Testis (tissue), 3 donors: ENCODE results near the gene ACACA. TPM values are rescaled to one million over a fixed set of nuclear protein-coding genes. Genes with fewer than 3 reads are reported as not detected.

ENCODE experiments used
- DNase-seq: peaks from one replicate; pipeline ENCODE4 v3.0.0-alpha.2; 2019
- H3K27ac ChIP-seq, 2 donors: fragments of 200-600 bp; sonication (generic); one replicate each; pipeline ENCODE4 v1.5.1; 2019
- H3K27me3 ChIP-seq: fragments of 200-600 bp; sonication (generic); one replicate; pipeline ENCODE4 v1.5.1; 2019
- H3K36me3 ChIP-seq: fragments of 200-600 bp; sonication (generic); one replicate; pipeline ENCODE4 v1.5.1; 2017; ENCODE audit warnings: low read depth; ENCODE audit errors: missing control alignments
- H3K4me1 ChIP-seq: fragments of 200-600 bp; sonication (generic); one replicate; pipeline ENCODE4 v1.5.1; 2019
- H3K4me3 ChIP-seq, 2 donors: fragments of 200-600 bp; sonication (generic); one replicate each; pipeline ENCODE4 v1.5.1; 2017 to 2019
- H3K9me3 ChIP-seq: fragments of 200-600 bp; sonication (generic); one replicate; pipeline ENCODE4 v1.5.1; 2017
- CTCF ChIP-seq, 3 experiments: fragments of 450-650 bp in 2 of 3; fragments of 200-600 bp in 1 of 3; sonication (generic) in 1 of 3; IDR thresholded peaks; one replicate each; pipeline ENCODE4 v1.5.1; 2016 to 2019; ENCODE audit warnings: antibody characterized with exemption in 3 of 3, mild to moderate bottlenecking in 2 of 3, moderate library complexity in 1 of 3
- POLR2A ChIP-seq: fragments of 450-650 bp; IDR thresholded peaks from one replicate; pipeline ENCODE4 v1.6.1; 2017; ENCODE audit warnings: antibody characterized with exemption, mild to moderate bottlenecking, moderate library complexity
- WGBS, 2 donors: methylation state at CpG; one replicate each; pipeline ENCODE4 v1.1.5; 2018; 5-methylcytosine and 5-hydroxymethylcytosine counted together
- intact Hi-C: fragments of 100-400 bp; cut with DNase I; formaldehyde crosslinking; loops from one replicate; pipeline ENCODE4 v1.15.1; 2023; ENCODE audit warnings: low total_unique reads
- polyA plus RNA-seq: library from polyadenylated mRNA; stranded (reverse); fragments of 350-450 nt; fragmentation: Illumina TruSeq; extraction: RNeasy Lipid Tissue Mini Kit (QIAGEN cat#74804); gene quantifications from one replicate; pipeline ENCODE4 v1.2.3, GENCODE V29; 2014; ENCODE audit warnings: low read depth, low replicate concordance; ENCODE audit not compliant: insufficient read depth
- total RNA-seq, 2 donors: library from RNA; depleted of rRNA; stranded (reverse); fragments of >200 nt; gene quantifications; one replicate each; pipeline ENCODE4 v1.2.3, GENCODE V29; 2016

ACACA gene
- total and polyA plus RNA-seq, 3 donors from 2014 or later = 43.4 to 65.0 (median 56.0) TPM

- Histone ChIP-seq H3K4me3 (no peak overlapping the region), H3K27ac (no peak overlapping the region), H3K4me1 (no peaks in the 10 kb centered on the region), H3K27me3 (no peaks in the 10 kb centered on the region), H3K36me3 (no peaks in the 10 kb centered on the region), H3K9me3 (no peaks in the 10 kb centered on the region)
- intact Hi-C loops = no loop called here
- DNase-seq = no peak
- 93% methylated on average over 2 of the region's 2 CpGs for WGBS, 2 donors
- TF ChIP-seq POLR2A = no peak
- no peak for TF ChIP-seq CTCF (IDR thresholded peaks at IDR 0.05)
These were observed 242.6 kb downstream of the ACACA start for GRCh38 chr17:37164057-37164456.

- no peak for TF ChIP-seq POLR2A
- TF ChIP-seq CTCF (IDR thresholded peaks at IDR 0.05) = no peak
- Histone ChIP-seq H3K9me3 (no peaks in the 10 kb centered on the region), H3K4me3 (no peak overlapping the region), H3K36me3 (no peaks in the 10 kb centered on the region), H3K4me1 (no peaks in the 10 kb centered on the region), H3K27ac (no peak overlapping the region), H3K27me3 (no peaks in the 10 kb centered on the region)
- intact Hi-C loops = no loop called here
- no peak for DNase-seq
- WGBS, 2 donors = 88 to 96% methylated on average over 4 to 6 of the region's 6 CpGs
These were observed 243.8 kb downstream of the ACACA start for GRCh38 chr17:37162800-37163199.

GRCh38 chr17:37160944-37161343 lies 245.7 kb downstream of the ACACA start:
- Histone ChIP-seq H3K9me3 (no peaks in the 10 kb centered on the region), H3K4me1 (no peaks in the 10 kb centered on the region), H3K27ac (no peak overlapping the region), H3K4me3 (no peak overlapping the region), H3K36me3 (no peaks in the 10 kb centered on the region), H3K27me3 (no peaks in the 10 kb centered on the region)
- DNase-seq = no peak
- intact Hi-C loops = no loop called here
- TF ChIP-seq POLR2A (no peak), CTCF (IDR thresholded peaks at IDR 0.05) (no peak)

- Histone ChIP-seq H3K27me3 (no peaks in the 10 kb centered on the region), H3K4me1 (no peaks in the 10 kb centered on the region), H3K9me3 (no peaks in the 10 kb centered on the region), H3K36me3 (no peaks in the 10 kb centered on the region), H3K4me3 (no peak overlapping the region), H3K27ac (no peak overlapping the region)
- DNase-seq = no peak
- no peak for TF ChIP-seq CTCF (IDR thresholded peaks at IDR 0.05)
- no peak for TF ChIP-seq POLR2A
- 89 to 94% methylated on average over 5 of the region's 5 CpGs for WGBS, 2 donors
- intact Hi-C loops = no loop called here
These were observed 248.3 kb downstream of the ACACA start for GRCh38 chr17:37158290-37158689.

GRCh38 chr17:37148156-37148555 lies 258.5 kb downstream of the ACACA start:
- no peaks in the 10 kb centered on the region for H3K4me1 ChIP-seq
- H3K9me3 ChIP-seq = no peaks in the 10 kb centered on the region
- no peaks in the 10 kb centered on the region for H3K36me3 ChIP-seq
- H3K27me3 ChIP-seq = no peaks in the 10 kb centered on the region
- WGBS, 2 donors = 46 to 73% methylated on average over 2 of the region's 2 CpGs
- TF ChIP-seq CTCF (IDR thresholded peaks at IDR 0.05) (no peak), POLR2A (no peak)
- no peak overlapping the region for H3K4me3 ChIP-seq
- H3K27ac ChIP-seq = no peak overlapping the region
- DNase-seq = no peak
- intact Hi-C loops = no loop called here
